K562 (cell line): ENCODE data around the gene LAMA4. TPM values are rescaled to one million over a fixed set of nuclear protein-coding genes. Genes with fewer than 3 reads are reported as not detected.

Experiments
- ATAC-seq: fragments of 200-7000 bp; cut with Tn5 transposase; 3 replicates; pipeline ENCODE4 v1.9.1; 2020; ENCODE audit warnings: moderate library complexity
- BruUV-seq: library from RNA; stranded (reverse); fragments of 400-500 nt; replicated peaks from 2 replicates; lab custom pipeline; 2021; lab: Mats Ljungman, UMichigan
- CTCF ChIA-PET: fragments of 300-600 bp; formaldehyde crosslinking; extraction: SDS; loops from one replicate; lab custom pipeline; 2021; ENCODE audit warnings: low intra/inter-chr PET ratio; lab: Yijun Ruan, JAX
- POLR2A ChIA-PET: fragments of 300-600, 350-650 bp; sonication (Branson Sonifier 250); formaldehyde crosslinking; extraction: SDS; loops from one replicate; lab custom pipeline; 2021; ENCODE audit warnings: antibody characterized with exemption, inconsistent platforms; lab: Yijun Ruan, JAX
- DNase-seq, 4 experiments: peaks; one replicate each; pipeline versions ENCODE4 v3.0.0 to v3.0.0-alpha.2; 2011 to 2018; ENCODE audit warnings: low spot score in 3 of 4, mixed read lengths in 3 of 4; ENCODE audit errors: extremely low read depth in 1 of 4
- FAIRE-seq: peaks from 2 replicates; lab custom pipeline; 2011; peaks lifted over from hg19 to GRCh38; lab: Jason Lieb, UNC
- H2AFZ ChIP-seq: 2 replicates; pipeline ENCODE4 v1.6.0; 2011; ENCODE audit warnings: low read depth, low read length, control low read depth, inconsistent platforms
- H3K27ac ChIP-seq: fragments of 200-600 bp; 3 replicates; pipeline ENCODE4 v1.8.0; 2011; ENCODE audit warnings: low read depth, mild to moderate bottlenecking, control low read depth, inconsistent platforms, low read length, moderate library complexity, mixed read lengths; ENCODE audit errors: extremely low read depth
- H3K27me3 ChIP-seq, 2 experiments: fragments of 300-600 bp in 1 of 2; 2 replicates in 1 of 2; 3 replicates in 1 of 2; pipeline versions ENCODE4 v1.6.0 to v1.8.0; 2011; ENCODE audit warnings: inconsistent platforms in 2 of 2, low read length in 2 of 2, mild to moderate bottlenecking in 1 of 2, mixed read lengths in 1 of 2, moderate library complexity in 1 of 2; ENCODE audit not compliant: control insufficient read depth in 2 of 2, insufficient read depth in 2 of 2
- H3K36me3 ChIP-seq: fragments of 300-600 bp; 3 replicates; pipeline ENCODE4 v1.8.0; 2011; ENCODE audit warnings: mild to moderate bottlenecking, low read length, inconsistent platforms; ENCODE audit not compliant: control insufficient read depth, insufficient read depth
- H3K4me1 ChIP-seq, 2 experiments: fragments of 200-600 bp in 1 of 2; replicated peaks in 1 of 2; 2 replicates in 1 of 2; 3 replicates in 1 of 2; pipeline versions ENCODE4 v1.5.1 to v1.8.0; 2011; ENCODE audit warnings: inconsistent platforms in 2 of 2, low read length in 2 of 2, mild to moderate bottlenecking in 1 of 2, mixed read lengths in 1 of 2, moderate library complexity in 1 of 2; ENCODE audit not compliant: control insufficient read depth in 2 of 2, insufficient read depth in 2 of 2
- H3K4me2 ChIP-seq: 2 replicates; pipeline ENCODE4 v1.6.1; 2011; ENCODE audit warnings: low read length, control low read depth, inconsistent platforms, mixed read lengths; ENCODE audit not compliant: insufficient read depth
- H3K4me3 ChIP-seq: fragments of 200-600 bp; sonication (generic), shearing (Covaris generic); 2 replicates; pipeline ENCODE4 v1.5.1; 2016; ENCODE audit warnings: control low read depth, inconsistent platforms
- H3K79me2 ChIP-seq: fragments of 200-600 bp; 3 replicates; pipeline ENCODE4 v1.8.0; 2011; ENCODE audit warnings: low read length, inconsistent platforms; ENCODE audit not compliant: control insufficient read depth, insufficient read depth
- H3K9ac ChIP-seq, 2 experiments: 2 replicates each; pipeline versions ENCODE4 v1.6.0 to v1.6.1; 2011; ENCODE audit warnings: low read depth in 2 of 2, low read length in 2 of 2, control low read depth in 1 of 2, inconsistent platforms in 1 of 2, mild to moderate bottlenecking in 1 of 2, mixed read lengths in 1 of 2; ENCODE audit not compliant: insufficient read depth in 1 of 2
- H3K9me1 ChIP-seq: one replicate; pipeline ENCODE4 v1.6.0; 2011; ENCODE audit warnings: inconsistent platforms, mild to moderate bottlenecking, low read length, moderate library complexity; ENCODE audit not compliant: control insufficient read depth, insufficient read depth
- H3K9me3 ChIP-seq: replicated peaks from 2 replicates; pipeline ENCODE4 v1.5.1; 2011; ENCODE audit warnings: low read depth, low read length, inconsistent platforms; ENCODE audit not compliant: control insufficient read depth, insufficient read depth
- H4K20me1 ChIP-seq: replicated peaks from 2 replicates; pipeline ENCODE4 v1.6.1; 2011; ENCODE audit warnings: low read length, inconsistent platforms, mixed read lengths; ENCODE audit not compliant: control insufficient read depth, insufficient read depth
- CREB5 ChIP-seq: fragments of 250-450 bp; sonication (Bioruptor Pico); IDR thresholded peaks from 2 replicates; pipeline ENCODE4 v1.5.0; 2020; ENCODE audit warnings: mild to moderate bottlenecking
- PTTG1 ChIP-seq: fragments of 450-650 bp; IDR thresholded peaks from 2 replicates; pipeline ENCODE4 v1.6.1; 2016; ENCODE audit warnings: low read depth, mild to moderate bottlenecking, missing genetic modification characterization, missing compliant biosample characterization
- RHOXF2B ChIP-seq: fragments of 250-450 bp; sonication (Bioruptor Pico); conservative IDR thresholded peaks from 2 replicates; pipeline ENCODE4 v1.5.1; 2021
- SMC3 ChIP-seq: conservative IDR thresholded peaks from 2 replicates; pipeline ENCODE4 v1.6.1; 2011; ENCODE audit warnings: low read depth, low read length, improper control_type of control experiment; ENCODE audit not compliant: insufficient read depth
- ZNF174 ChIP-seq: fragments of 250-450 bp; sonication (Bioruptor Pico); IDR thresholded peaks from 2 replicates; pipeline ENCODE4 v1.4.0; 2020; ENCODE audit warnings: mild to moderate bottlenecking
- ZNF707 ChIP-seq: fragments of 250-450 bp; sonication (Bioruptor Pico); conservative IDR thresholded peaks from 2 replicates; pipeline ENCODE4 v1.8.0; 2022; ENCODE audit warnings: inconsistent platforms, mild to moderate bottlenecking, moderate library complexity
- ZSCAN29 ChIP-seq: fragments of 450-650 bp; IDR thresholded peaks from 2 replicates; pipeline ENCODE4 v1.6.1; 2017
- WGBS: fragments of 100-300 bp; shearing (Covaris generic); methylation state at CpG from one replicate; pipeline ENCODE4 v1.1.6; 2016; ENCODE audit warnings: low coverage, mixed read lengths; ENCODE audit not compliant: insufficient coverage; ENCODE audit errors: missing lambda C conversion rate; 5-methylcytosine and 5-hydroxymethylcytosine counted together
- in situ Hi-C: fragments of 300-500 bp; cut with MboI; formaldehyde crosslinking; loops from 4 replicates; pipeline ENCODE4 v1.15.0; 2018; ENCODE audit warnings: inconsistent platforms, mixed read lengths
- intact Hi-C: fragments of 100-400 bp; cut with micrococcal nuclease; formaldehyde crosslinking; loops from 2 replicates; pipeline ENCODE4 v1.14.2; 2022
- polyA plus RNA-seq, 8 experiments: library from polyadenylated mRNA; depleted of rRNA in 4 of 8; stranded (reverse) in 5 of 8; unstranded in 3 of 8; fragments of >200 nt; fragmentation: Nextera tagmentation in 2 of 8; fragmentation: Illumina TruSeq in 1 of 8; extraction: Ambion mirVana in 2 of 8; extraction: Trizol in 1 of 8; gene quantifications; 2 replicates each; pipeline versions ENCODE4 v1.2.1 to v1.2.3, GENCODE V29; 2011 to 2014; ENCODE audit warnings: inconsistent platforms in 1 of 8, missing spikeins in 1 of 8
- total RNA-seq, 7 experiments: library from RNA; depleted of rRNA in 6 of 7; stranded (reverse); fragments of >200 nt in 6 of 7; fragmentation: Illumina TruSeq in 2 of 7; extraction: Trizol in 2 of 7; gene quantifications; 2 replicates each; pipeline versions ENCODE4 v1.2.1 to v1.2.3, GENCODE V29; 2011 to 2021; ENCODE audit warnings: low replicate concordance in 1 of 7

LAMA4 gene
- total and polyA plus RNA-seq, 9 of the 15 experiments (the other 6 are each of a cell fraction or from before 2014, with no cell fraction given), result 0.05 to 2.9 (median 0.51) TPM

DNA sequence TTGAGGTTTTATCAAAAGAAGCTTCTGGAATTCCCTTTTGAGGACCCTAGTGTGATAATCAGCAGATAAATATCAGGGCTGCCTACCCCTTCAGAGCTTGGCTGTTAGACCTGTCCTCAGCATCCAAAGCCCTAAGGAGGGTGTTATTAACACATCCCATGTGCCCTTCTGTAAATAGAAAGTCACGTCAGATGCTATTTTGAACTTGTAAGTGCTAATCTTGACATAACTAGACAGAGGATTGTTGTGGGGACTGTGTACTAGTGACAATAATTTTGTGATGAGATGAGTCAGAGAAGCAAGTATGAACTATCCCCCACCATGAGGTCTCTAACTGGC lies 4.9 kb upstream of the LAMA4 start:
- Histone ChIP-seq H3K4me3 (no peak overlapping the region), H3K4me1 (no peaks in the 10 kb centered on the region), H3K27ac (no peak overlapping the region), H3K4me2 (no peak overlapping the region), H3K9me3 (no peaks in the 10 kb centered on the region), H3K27me3 (peaks cover 3 to 11% of the 10 kb centered on the region in 2 experiments; a peak in 3 of 5 replicates), H2AFZ (no peak overlapping the region), H4K20me1 (no peaks in the 10 kb centered on the region), H3K79me2 (no peaks in the 10 kb centered on the region), H3K36me3 (no peaks in the 10 kb centered on the region), H3K9me1 (no peaks in the 10 kb centered on the region), H3K9ac (no peak overlapping the region)
- FAIRE-seq (no peak), DNase-seq (no peak), ATAC-seq (no peak)
- TF ChIP-seq ZSCAN29, result no peak
- TF ChIP-seq PTTG1, result no peak
- TF ChIP-seq ZNF174 (CRISPR knock-in tag), result no peak
- TF ChIP-seq ZNF707, result no peak
- TF ChIP-seq RHOXF2B (CRISPR knock-in tag), result no peak
- TF ChIP-seq CREB5 (CRISPR knock-in tag), result no peak
- TF ChIP-seq SMC3, result no peak
- in situ Hi-C loops (no loop called here), intact Hi-C loops (no loop called here)
- BruUV-seq, result no TSS peak
- WGBS, result 0% methylated on average over 1 of the region's 1 CpG
- ChIA-PET CTCF (no interaction called here), POLR2A (no interaction called here)
